Measurements from ENCODE around the gene PHC3. TPM values are rescaled to one million over a fixed set of nuclear protein-coding genes. Genes with fewer than 3 reads are reported as not detected.
A peak's percentile ranks its signal among the peaks of the same experiment; 100 is the strongest.
"Not testable (repeated sequence)": the region's sequence is repeated elsewhere in the genome, so short reads cannot be mapped to it uniquely, and the experiment has no call there.

Gene PHC3
- total RNA-seq, 1 donor from 2014 or later = 57.7 TPM

GRCh38 chr3:170206164-170206762 lies 24.7 kb upstream of the PHC3 start:
- H3K4me3 Mint-ChIP-seq; H3K27ac Mint-ChIP-seq; H3K36me3 Mint-ChIP-seq (ENCODE audit: low read depth); DNase-seq (ENCODE audit: low spot score); H3K9me3 Mint-ChIP-seq; H3K4me1 Mint-ChIP-seq (ENCODE audit: low read depth); intact Hi-C loops (cut with micrococcal nuclease): not testable (repeated sequence)
- H3K27me3 Mint-ChIP-seq (ENCODE audit: insufficient read depth) = peaks cover 14% of the 10 kb centered on the region

DNA sequence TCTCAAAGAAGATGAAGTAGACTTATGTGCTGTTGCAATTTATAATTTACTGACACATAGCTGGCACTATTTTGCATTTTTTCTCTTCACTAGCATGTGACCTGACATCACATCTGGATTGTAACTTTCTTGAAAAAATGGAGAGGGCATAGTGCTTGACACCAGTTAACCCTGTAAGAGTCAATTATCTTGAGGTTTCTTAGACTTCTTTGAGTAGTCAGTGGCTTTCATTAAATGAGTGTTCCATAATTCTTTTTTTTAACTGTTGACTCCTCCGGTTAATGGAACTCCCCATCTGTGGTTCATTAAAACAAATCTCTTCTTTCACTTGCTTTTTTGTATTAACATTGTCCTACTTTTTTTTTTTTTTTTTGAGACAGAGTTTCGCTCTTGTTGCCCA lies 23.8 kb upstream of the PHC3 start:
- intact Hi-C loops (cut with micrococcal nuclease) = no loop called here
- H3K9me3 Mint-ChIP-seq = no peaks in the 10 kb centered on the region
- H3K36me3 Mint-ChIP-seq (ENCODE audit: low read depth) = no peaks in the 10 kb centered on the region

DNA sequence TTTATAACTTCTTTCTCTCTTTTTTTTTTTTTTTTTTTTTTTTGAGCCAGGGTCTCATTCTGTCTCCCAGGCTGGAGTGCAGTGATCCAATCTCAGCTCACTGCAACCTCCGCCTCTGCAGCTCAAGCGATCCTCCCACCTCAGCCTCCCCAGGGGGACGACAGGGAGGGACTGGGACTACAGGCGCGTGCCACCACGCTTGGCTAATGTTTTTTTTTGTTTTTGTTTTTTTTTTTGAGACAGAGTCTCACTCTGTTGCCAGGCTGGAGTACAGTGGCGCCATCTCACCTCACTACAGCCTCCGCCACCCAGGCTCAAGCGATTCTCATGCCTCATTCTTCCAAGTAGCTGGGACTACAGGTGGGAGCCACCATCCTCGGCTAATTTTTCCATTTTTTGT lies 23.0 kb upstream of the PHC3 start:
- no peaks in the 10 kb centered on the region for H3K4me1 Mint-ChIP-seq (ENCODE audit: low read depth)
- H3K4me3 Mint-ChIP-seq = no peak overlapping the region
- no peaks in the 10 kb centered on the region for H3K36me3 Mint-ChIP-seq (ENCODE audit: low read depth)
- H3K27ac Mint-ChIP-seq = no peak overlapping the region
- H3K27me3 Mint-ChIP-seq (ENCODE audit: insufficient read depth) = peaks cover 20% of the 10 kb centered on the region
- intact Hi-C loops (cut with micrococcal nuclease) = no loop called here
- DNase-seq (ENCODE audit: low spot score) = no peak
- no peaks in the 10 kb centered on the region for H3K9me3 Mint-ChIP-seq

More for the DNA sequence above, 23.8 kb upstream of the PHC3 start:
- Mint-ChIP-seq H3K27ac (no peak overlapping the region), H3K4me3 (no peak overlapping the region), H3K4me1 (ENCODE audit: low read depth) (no peaks in the 10 kb centered on the region), H3K27me3 (ENCODE audit: insufficient read depth) (peaks cover 18% of the 10 kb centered on the region)
- DNase-seq (ENCODE audit: low spot score) = no peak

GRCh38 chr3:170204023-170204472 lies 22.5 kb upstream of the PHC3 start:
- Mint-ChIP-seq H3K27ac (no peak overlapping the region), H3K36me3 (ENCODE audit: low read depth) (no peaks in the 10 kb centered on the region)
- intact Hi-C loops (cut with micrococcal nuclease) = no loop called here

DNA sequence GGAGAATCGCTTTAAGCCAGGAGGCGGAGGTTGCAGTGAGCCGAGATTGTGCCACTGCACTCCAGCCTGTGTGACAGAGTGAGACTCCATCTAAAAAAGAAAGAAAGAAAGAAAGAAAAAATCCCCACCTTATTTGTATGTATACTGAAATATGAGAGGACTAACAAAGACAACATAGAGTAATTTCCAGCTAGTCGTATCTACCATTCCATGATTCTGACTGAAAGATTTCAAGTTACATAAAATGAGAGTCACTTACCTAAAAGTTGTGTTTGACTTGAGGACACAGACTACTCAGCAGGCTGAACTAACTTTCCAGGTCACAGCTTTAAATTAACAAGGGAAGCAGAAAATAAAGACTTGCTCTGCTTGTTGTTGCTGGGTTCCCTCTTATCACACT lies 21.9 kb upstream of the PHC3 start:
- Mint-ChIP-seq H3K27ac (no peak overlapping the region), H3K27me3 (ENCODE audit: insufficient read depth) (peaks cover 24% of the 10 kb centered on the region), H3K4me1 (ENCODE audit: low read depth) (no peaks in the 10 kb centered on the region), H3K9me3 (no peaks in the 10 kb centered on the region), H3K4me3 (no peak overlapping the region), H3K36me3 (ENCODE audit: low read depth) (no peaks in the 10 kb centered on the region)
- intact Hi-C loops (cut with micrococcal nuclease) = no loop called here
- no peak for DNase-seq (ENCODE audit: low spot score)

More at GRCh38 chr3:170204023-170204472, 22.5 kb upstream of the PHC3 start:
- Mint-ChIP-seq H3K27me3 (ENCODE audit: insufficient read depth) (peaks cover 20% of the 10 kb centered on the region), H3K9me3 (no peaks in the 10 kb centered on the region), H3K4me1 (ENCODE audit: low read depth) (no peaks in the 10 kb centered on the region), H3K4me3 (no peak overlapping the region)
- no peak for DNase-seq (ENCODE audit: low spot score)

DNA sequence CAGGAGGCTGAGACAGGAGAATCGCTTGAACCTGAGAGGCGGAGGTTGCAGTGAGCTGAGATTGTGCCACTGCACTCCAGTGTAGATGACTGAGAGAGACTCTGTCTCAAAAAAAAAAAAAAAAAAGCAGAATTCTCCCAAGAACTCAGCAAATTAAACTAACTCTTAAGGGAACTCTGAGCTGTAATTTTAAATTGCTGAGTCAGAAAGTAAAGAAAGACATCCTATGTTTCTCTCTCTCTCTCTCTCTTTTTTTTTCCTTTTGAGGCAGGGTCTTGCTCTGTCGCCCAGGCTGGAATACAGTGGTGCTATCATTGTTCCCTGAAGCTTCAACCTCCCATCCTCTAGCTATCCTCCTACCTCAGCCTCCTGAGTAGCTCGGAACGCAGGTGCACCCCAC lies 20.0 kb upstream of the PHC3 start:
- intact Hi-C loops (cut with micrococcal nuclease) = no loop called here
- no peak overlapping the region for H3K4me3 Mint-ChIP-seq
- H3K9me3 Mint-ChIP-seq = no peaks in the 10 kb centered on the region
- H3K27ac Mint-ChIP-seq = no peak overlapping the region
- no peak for DNase-seq (ENCODE audit: low spot score)
- peaks cover 4% of the 10 kb centered on the region for H3K4me1 Mint-ChIP-seq (ENCODE audit: low read depth)
- no peaks in the 10 kb centered on the region for H3K36me3 Mint-ChIP-seq (ENCODE audit: low read depth)
- peaks cover 31% of the 10 kb centered on the region for H3K27me3 Mint-ChIP-seq (ENCODE audit: insufficient read depth)

DNA sequence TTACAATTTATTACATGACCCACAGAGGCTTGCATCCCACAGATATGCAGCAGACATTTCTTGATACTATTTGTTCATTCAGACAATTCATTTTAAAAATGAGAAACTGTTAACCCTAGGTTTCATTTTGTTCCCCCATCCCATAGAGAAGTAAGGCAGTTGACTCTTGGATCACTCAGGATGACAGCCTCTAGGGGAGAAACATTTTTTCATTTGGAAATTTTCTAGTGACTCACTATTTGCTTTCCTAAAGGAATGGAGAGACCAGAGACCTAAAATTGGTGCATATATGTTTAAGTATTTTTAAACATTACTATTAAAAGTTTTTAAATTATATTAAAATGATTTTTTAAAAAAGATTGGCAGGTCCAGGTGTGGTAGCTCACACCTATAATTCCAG lies 19.5 kb upstream of the PHC3 start:
- DNase-seq (ENCODE audit: low spot score) = no peak
- Mint-ChIP-seq H3K4me1 (ENCODE audit: low read depth) (peaks cover 4% of the 10 kb centered on the region), H3K27me3 (ENCODE audit: insufficient read depth) (peaks cover 31% of the 10 kb centered on the region), H3K36me3 (ENCODE audit: low read depth) (no peaks in the 10 kb centered on the region), H3K9me3 (no peaks in the 10 kb centered on the region), H3K27ac (no peak overlapping the region), H3K4me3 (no peak overlapping the region)
- intact Hi-C loops (cut with micrococcal nuclease) = no loop called here

GRCh38 chr3:170196833-170197232 lies 15.3 kb upstream of the PHC3 start:
- DNase-seq (ENCODE audit: low spot score) = no peak
- Mint-ChIP-seq H3K36me3 (ENCODE audit: low read depth) (no peaks in the 10 kb centered on the region), H3K27ac (no peak overlapping the region), H3K9me3 (no peaks in the 10 kb centered on the region), H3K4me3 (no peak overlapping the region), H3K4me1 (ENCODE audit: low read depth) (peaks cover 4% of the 10 kb centered on the region), H3K27me3 (ENCODE audit: insufficient read depth) (peaks cover 50% of the 10 kb centered on the region)
- intact Hi-C loops (cut with micrococcal nuclease) = no loop called here

DNA sequence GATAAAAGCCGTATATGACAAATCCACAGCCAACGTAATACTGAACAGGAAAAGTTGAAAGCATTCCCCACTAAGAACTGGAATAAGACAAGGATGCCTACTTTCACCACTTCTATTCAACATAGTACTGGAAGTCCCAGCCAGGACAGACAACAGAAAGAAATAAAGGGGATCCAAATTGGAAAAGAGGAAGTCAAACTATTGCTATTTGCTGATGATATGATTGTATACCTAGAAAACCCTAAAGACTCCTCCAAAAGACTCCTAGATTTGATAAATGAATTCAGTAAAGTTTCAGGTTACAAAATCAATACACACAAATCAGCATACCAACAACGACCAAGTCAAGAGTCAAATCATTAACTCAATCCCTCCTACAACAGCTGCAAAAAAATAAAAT lies 14.2 kb upstream of the PHC3 start:
- DNase-seq (ENCODE audit: low spot score); H3K27ac Mint-ChIP-seq; H3K4me3 Mint-ChIP-seq; intact Hi-C loops (cut with micrococcal nuclease); H3K36me3 Mint-ChIP-seq (ENCODE audit: low read depth); H3K4me1 Mint-ChIP-seq (ENCODE audit: low read depth); H3K9me3 Mint-ChIP-seq: not testable (repeated sequence)
- peaks cover 45% of the 10 kb centered on the region for H3K27me3 Mint-ChIP-seq (ENCODE audit: insufficient read depth)

- peaks cover 15% of the 10 kb centered on the region for H3K27me3 Mint-ChIP-seq (ENCODE audit: insufficient read depth)
- H3K27ac Mint-ChIP-seq = no peak overlapping the region
- DNase-seq (ENCODE audit: low spot score) = no peak
- intact Hi-C loops (cut with micrococcal nuclease) = loop anchor here (1.0 to 10.0 kb wide), 4 partner anchors 33 to 623 kb away; partner anchors contain the start of gene PRKCI
- H3K36me3 Mint-ChIP-seq (ENCODE audit: low read depth) = no peaks in the 10 kb centered on the region
- H3K9me3 Mint-ChIP-seq = no peaks in the 10 kb centered on the region
- peaks cover 15% of the 10 kb centered on the region for H3K4me1 Mint-ChIP-seq (ENCODE audit: low read depth)
- H3K4me3 Mint-ChIP-seq = no peak overlapping the region
Measured at GRCh38 chr3:170189398-170190256, 8.1 kb upstream of the PHC3 start.

GRCh38 chr3:170180079-170180907 lies 1.2 kb downstream of the PHC3 start:
- no peaks in the 10 kb centered on the region for H3K9me3 Mint-ChIP-seq

DNA sequence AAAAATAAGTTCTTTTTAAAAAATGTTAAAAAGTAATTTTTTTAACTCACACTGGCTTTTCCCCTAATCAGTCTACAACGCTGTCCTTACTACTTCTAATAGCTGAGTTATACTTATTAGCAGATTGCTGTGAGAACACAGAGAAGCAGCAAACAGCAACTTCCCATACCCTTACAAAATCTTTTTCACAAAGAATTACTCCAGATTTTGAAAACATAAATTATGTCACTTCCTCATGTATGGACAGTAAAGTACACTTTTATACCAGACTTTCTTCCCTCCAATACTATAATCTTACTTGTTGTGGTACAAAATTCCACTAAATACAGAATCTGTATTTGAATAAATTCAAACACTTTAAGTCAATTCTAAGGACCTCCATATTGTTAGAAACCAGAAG lies 2.1 kb downstream of the PHC3 start:
- Mint-ChIP-seq H3K27me3 (ENCODE audit: insufficient read depth) (no peaks in the 10 kb centered on the region), H3K36me3 (ENCODE audit: low read depth) (peaks cover 34% of the 10 kb centered on the region)

More at GRCh38 chr3:170180079-170180907, 1.2 kb downstream of the PHC3 start:
- Mint-ChIP-seq H3K4me3 (peak overlapping the region; percentile 98), H3K27ac (peak overlapping the region; percentile 100), H3K36me3 (ENCODE audit: low read depth) (peaks cover 28% of the 10 kb centered on the region), H3K27me3 (ENCODE audit: insufficient read depth) (no peaks in the 10 kb centered on the region), H3K4me1 (ENCODE audit: low read depth) (peaks cover 35% of the 10 kb centered on the region)
- no peak for DNase-seq (ENCODE audit: low spot score)
- intact Hi-C loops (cut with micrococcal nuclease) = loop anchor here (1.0 to 10.0 kb wide), 7 partner anchors 9 to 729 kb away; partner anchors contain the start of genes EIF5A2, SEC62 and TERC

More for the DNA sequence above, 2.1 kb downstream of the PHC3 start:
- DNase-seq (ENCODE audit: low spot score) = no peak
- H3K4me3 Mint-ChIP-seq = peak overlapping the region; percentile 98
- peak overlapping the region; percentile 100 for H3K27ac Mint-ChIP-seq
- intact Hi-C loops (cut with micrococcal nuclease) = no loop called here
- no peaks in the 10 kb centered on the region for H3K9me3 Mint-ChIP-seq
- peaks cover 39% of the 10 kb centered on the region for H3K4me1 Mint-ChIP-seq (ENCODE audit: low read depth)

Measured in activated T-helper 1 cell treated with anti-CD3 and anti-CD28 coated beads, Interleukin-12 subunit alpha, Interleukin-12 subunit beta, Interleukin-2, Interleukin-4 antibody, amounts not matched to agents 30 ng/mL and 10 ng/mL and 1 ng/mL, durations not matched to agents 14 hours and 24 hours and 36 hours (primary cell).